ENCODE data around the gene FARS2.

The FARS2 gene

GRCh38 chr6:5466281-5467136, 205.2 kb downstream of the FARS2 start:
- peak; percentile 75 for DNase-seq (ENCODE audit: low read depth, low spot score)

- DNase-seq (ENCODE audit: low read depth, low spot score), result no peak
These were observed 207.3 kb downstream of the FARS2 start for GRCh38 chr6:5468586-5468985.

- DNase-seq (ENCODE audit: low read depth, low spot score), result no peak
These were observed 208.0 kb downstream of the FARS2 start for GRCh38 chr6:5469101-5469846.

DNA sequence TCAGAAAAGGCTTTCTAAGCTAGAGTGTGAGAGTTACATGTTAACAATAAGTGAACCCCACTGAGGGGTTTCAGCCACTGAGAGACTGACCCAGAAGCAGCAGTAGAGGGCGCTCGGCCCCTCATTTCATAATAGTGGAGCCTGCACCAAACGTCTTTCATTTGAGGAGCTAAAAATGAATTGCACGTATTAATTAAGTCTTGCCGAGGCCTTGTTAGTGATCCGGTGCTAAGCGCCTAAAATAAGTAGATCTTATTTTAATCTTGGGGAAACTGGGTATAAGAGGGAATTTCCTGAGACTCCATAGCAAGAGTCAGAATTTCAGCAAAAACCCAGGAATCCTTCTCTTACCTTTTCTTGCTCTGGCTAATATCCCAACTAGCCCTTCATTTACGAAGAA, 209.7 kb downstream of the FARS2 start:
- DNase-seq (ENCODE audit: low read depth, low spot score), result peak; percentile 81

- peak; percentile 57 for DNase-seq (ENCODE audit: low read depth, low spot score)
These were observed 210.5 kb downstream of the FARS2 start for GRCh38 chr6:5471637-5472398.

GRCh38 chr6:5472571-5472970, 211.3 kb downstream of the FARS2 start:
- no peak for DNase-seq (ENCODE audit: low read depth, low spot score)

- no peak for DNase-seq (ENCODE audit: low read depth, low spot score)
These were observed 214.5 kb downstream of the FARS2 start for GRCh38 chr6:5475779-5476178.

DNA sequence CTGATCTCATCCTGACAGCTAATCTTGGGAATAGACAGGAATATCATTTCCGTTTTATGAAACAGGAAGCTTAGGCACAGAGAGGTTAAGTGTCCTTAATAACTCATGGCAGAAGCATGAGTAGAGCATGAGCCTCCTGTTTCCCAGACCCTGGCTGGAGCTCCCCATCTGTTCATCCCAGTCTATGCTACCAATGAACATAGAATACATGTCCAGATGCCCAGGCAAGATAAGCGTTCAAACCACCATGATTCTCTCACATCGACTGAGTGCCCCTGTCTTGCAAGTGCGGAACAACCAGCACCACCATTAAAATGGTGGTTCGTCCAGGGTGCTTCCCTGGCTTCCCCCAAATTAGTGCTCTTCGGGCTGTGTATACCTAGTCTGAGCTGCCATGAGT, 217.1 kb downstream of the FARS2 start:
- no peak for DNase-seq (ENCODE audit: low read depth, low spot score)

- DNase-seq (ENCODE audit: low read depth, low spot score), result peak; percentile 34
These were observed 219.7 kb downstream of the FARS2 start for GRCh38 chr6:5481033-5481432.

GRCh38 chr6:5481750-5482149, 220.4 kb downstream of the FARS2 start:
- DNase-seq (ENCODE audit: low read depth, low spot score), result no peak

DNA sequence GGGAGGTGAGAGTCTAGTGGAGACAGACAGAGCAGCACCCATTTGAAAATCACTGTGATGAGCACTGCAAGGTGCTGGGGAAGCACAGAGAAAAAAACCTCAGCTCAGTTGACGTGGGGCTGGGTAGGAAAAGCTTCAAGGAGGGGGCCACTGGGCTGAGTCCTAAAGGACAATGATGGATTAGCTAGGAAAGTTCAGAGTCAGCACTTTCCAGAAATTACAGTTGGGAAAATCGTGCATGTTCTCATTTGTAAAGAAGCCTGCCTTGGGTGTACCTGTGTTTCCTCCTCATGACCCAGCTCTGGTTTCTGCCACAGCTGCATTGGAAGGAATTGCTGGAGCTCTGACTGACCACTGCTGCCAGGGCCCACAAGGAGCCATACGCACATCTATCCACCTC, 221.3 kb downstream of the FARS2 start:
- no peak for DNase-seq (ENCODE audit: low read depth, low spot score)

DNA sequence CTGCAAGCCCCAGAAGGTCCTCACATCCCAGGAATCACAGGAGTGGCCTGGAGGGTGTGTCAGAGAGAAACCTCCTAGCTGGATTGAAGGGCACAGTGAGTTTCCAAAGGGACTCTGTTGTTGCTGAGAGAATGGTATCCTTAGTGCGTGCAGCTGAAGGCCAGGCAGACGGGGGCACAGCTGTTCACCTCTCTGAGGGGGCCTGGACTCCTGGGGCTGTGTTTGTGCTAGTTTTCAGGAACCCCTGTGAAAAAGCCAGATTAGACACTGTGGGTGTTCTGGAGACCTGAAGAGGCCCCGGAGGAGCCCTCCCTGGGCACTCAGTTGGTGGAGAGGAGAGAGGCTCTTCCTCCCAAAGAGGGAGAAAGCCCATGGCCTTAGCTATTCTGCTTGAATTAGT, 223.4 kb downstream of the FARS2 start:
- DNase-seq (ENCODE audit: low read depth, low spot score), result no peak

GRCh38 chr6:5486214-5486613, 224.9 kb downstream of the FARS2 start:
- DNase-seq (ENCODE audit: low read depth, low spot score), result no peak

DNA sequence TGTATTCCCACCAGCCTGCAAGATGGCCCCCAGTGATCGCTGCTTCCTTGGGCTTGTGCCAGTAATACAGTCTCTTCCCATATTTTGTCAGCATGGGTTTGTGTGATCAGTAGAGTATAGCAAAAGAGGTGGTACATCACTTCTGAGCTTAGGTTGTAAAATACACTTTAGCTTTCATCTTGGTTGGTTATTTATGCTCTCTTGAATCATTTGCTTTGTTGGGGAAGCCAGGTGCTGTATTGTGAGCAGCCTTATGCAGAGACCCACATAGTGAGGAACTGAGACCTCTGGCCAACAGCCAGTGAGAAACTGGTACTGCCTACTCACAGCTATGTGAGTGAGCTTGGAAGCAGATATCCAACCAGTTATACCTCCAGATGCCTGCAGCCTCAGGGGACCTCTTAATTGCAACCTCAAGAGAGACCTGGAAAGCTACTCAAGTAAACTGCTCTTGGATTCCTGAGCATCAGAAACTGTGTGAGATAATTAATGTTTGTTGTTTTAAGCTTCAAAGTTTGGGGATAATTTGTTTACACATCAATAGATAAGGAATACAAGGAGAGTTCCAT, 229.3 kb downstream of the FARS2 start:
- no peak for DNase-seq (ENCODE audit: low read depth, low spot score)

DNA sequence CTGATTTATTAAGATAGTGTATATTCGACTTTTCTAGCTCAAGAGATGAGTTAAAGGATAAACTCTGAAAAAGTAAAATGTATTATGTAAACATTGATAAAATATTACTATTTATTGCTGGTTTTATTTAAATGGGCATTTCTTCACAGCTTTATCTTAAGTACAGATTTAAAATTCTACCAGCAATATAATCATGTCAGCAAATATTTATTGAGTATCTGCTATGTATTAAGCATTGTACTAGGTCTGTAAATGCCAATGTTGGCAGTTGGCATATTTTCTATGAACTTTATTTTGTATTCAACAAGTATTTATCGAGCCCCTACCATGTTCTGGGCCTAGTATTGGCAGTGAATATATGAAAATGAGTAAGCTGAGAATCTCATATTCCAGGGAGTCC, 231.0 kb downstream of the FARS2 start:
- no peak for DNase-seq (ENCODE audit: low read depth, low spot score)

- DNase-seq (ENCODE audit: low read depth, low spot score), result no peak
These were observed 232.5 kb downstream of the FARS2 start for GRCh38 chr6:5493806-5494205.

DNA sequence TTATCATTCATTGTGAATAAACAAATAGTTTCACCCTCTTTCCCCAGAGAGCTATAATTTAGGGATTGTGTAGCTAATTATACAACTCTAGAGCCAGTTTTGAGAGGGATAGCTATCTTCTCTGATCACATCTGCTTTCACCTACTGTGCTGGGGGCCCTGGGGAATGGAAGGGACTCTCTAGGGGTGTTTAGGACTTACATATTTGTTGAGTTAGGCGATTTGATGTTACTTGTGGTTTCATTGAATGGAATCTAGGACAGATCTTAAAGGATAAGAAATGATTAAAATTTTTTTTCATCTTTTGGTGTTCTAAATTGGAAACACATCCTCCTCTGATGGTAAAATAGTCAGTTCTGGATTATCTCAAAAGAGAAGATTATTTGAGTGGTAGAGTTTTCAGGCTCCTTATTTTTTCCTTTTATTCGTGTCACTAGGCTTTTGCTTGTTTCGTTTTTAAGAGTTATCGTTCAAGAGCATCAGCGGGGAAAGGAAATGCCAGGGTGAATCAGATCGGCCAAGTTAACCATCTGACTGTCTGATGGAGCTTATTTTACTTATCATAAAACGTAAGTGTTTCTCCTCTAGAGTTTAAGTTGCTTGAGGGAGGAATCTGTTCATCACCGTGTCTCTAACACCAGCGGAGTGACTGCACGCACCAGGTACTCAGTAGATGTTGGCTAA, 236.7 kb downstream of the FARS2 start:
- peak; percentile 54 for DNase-seq (ENCODE audit: low read depth, low spot score)

GRCh38 chr6:5498579-5498899, 237.2 kb downstream of the FARS2 start:
- DNase-seq (ENCODE audit: low read depth, low spot score), result peak; percentile 28

DNA sequence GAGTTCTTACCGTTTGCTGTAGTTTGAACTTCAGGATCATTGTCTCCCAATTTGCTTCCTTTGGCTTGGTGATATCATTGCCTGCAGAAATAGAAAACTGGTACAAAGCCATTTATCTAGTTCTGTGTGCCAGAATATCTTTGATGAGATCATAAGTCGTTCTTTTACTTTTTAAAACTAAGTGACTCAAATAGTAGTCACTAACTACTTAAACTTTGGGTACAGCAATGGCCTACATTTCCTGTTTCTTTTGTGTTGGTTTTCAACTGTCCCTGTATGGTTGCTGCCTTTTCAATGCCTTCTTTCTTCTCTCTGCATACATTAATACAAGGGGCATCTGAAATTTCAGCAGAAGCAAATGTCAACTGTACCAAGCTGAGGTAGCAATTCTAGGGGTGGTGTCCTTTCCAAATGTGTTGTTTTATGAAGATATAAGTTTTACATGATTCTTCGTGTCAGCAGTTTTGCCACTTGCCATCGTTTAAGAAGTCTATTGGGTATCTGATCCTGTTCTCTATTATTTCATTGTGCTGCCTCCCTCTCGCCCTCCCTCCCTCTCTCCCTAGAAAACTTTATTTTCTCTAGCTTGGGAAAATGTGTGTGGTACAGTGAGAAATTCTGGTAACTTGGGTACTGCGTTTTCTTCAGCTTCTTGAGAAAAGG, 238.5 kb downstream of the FARS2 start:
- DNase-seq (ENCODE audit: low read depth, low spot score), result peak; percentile 29

DNA sequence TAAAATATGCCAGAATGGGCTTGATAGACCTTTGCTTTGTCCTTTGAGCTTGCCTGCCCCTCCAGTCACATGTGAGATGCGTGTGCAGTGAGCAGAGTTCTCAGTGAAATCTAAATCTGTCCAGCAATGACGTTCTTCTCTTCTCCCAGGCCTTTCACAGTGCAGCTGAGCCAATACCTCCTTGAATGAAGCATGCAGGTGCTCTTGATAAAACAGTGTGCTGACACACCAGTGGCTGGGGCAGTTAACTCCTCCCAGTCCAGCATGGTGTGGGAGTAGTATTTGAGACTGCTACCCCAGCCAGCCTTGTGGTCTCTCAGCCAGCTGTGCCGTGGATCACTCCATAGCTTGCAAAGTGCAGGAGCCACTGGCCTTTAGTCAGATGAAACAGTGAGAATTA, 240.5 kb downstream of the FARS2 start:
- no peak for DNase-seq (ENCODE audit: low read depth, low spot score)

DNA sequence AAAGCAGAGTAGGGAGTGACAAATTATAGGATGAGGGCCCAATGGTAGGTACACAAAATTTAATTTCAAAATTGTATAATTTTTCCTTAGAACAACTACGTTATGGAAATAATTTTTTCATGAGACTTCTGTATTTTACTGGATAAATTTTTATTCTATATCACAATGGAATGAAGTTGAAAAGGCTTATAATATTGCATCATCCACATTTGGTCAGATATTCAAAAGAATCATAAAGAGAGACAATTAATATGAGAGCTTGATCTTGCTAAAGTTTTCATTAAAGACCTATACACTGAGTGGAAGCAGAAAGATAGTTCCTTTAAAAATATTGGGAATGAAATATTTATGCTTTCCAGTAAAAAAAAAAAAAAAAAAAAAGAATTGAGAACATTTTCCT, 242.8 kb downstream of the FARS2 start:
- no peak for DNase-seq (ENCODE audit: low read depth, low spot score)

Data from astrocyte of the hippocampus (primary cell).